ENCODE measurements around the gene MUC13.

- TF ChIP-seq POLR2A (IDR thresholded peaks at IDR 0.05) = no peak
- TF ChIP-seq, protein P1, sequence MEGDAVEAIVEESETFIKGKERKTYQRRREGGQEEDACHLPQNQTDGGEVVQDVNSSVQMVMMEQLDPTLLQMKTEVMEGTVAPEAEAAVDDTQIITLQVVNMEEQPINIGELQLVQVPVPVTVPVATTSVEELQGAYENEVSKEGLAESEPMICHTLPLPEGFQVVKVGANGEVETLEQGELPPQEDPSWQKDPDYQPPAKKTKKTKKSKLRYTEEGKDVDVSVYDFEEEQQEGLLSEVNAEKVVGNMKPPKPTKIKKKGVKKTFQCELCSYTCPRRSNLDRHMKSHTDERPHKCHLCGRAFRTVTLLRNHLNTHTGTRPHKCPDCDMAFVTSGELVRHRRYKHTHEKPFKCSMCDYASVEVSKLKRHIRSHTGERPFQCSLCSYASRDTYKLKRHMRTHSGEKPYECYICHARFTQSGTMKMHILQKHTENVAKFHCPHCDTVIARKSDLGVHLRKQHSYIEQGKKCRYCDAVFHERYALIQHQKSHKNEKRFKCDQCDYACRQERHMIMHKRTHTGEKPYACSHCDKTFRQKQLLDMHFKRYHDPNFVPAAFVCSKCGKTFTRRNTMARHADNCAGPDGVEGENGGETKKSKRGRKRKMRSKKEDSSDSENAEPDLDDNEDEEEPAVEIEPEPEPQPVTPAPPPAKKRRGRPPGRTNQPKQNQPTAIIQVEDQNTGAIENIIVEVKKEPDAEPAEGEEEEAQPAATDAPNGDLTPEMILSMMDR (IDR thresholded peaks at IDR 0.05) = no peak
Measured at GRCh38 chr3:124920718-124921117, 13.8 kb downstream of the MUC13 start.
